ENCODE measurements around the gene ENTHD1. TPM values are rescaled to one million over a fixed set of nuclear protein-coding genes. Genes with fewer than 3 reads are reported as not detected.

Gene ENTHD1
- total RNA-seq, 1 experiment from 2014 or later: not detected

DNA sequence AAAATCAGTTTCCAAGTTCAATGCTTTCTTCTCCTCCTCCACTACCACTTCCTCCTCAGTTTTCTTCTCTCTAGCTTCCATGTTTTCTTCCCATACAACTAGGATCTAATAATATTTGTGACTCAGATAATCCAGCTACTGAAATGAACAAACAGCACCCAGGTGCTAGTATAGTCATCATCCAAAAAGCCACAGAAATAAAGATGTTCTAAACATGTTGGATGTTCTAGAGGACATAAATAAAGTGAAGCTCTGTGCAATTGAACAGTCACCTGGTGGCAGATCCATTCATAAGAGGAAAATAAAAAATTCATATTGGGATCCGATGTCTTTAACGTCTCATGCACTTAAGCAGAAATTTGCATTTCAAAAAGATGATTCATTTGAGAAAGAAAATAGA lies 142.8 kb downstream of the ENTHD1 start:
- H3K4me3 ChIP-seq (ENCODE audit: low read depth, low read length): no peak overlapping the region
- intact Hi-C loops (cut with micrococcal nuclease; ENCODE audit: unreplicated experiment): no loop called here
- no peaks in the 10 kb centered on the region for H3K4me1 ChIP-seq
- TF ChIP-seq CTCF (IDR thresholded peaks at IDR 0.05; ENCODE audit: insufficient read depth in 1 of 2, low read depth in 1 of 2, low read length in 1 of 2, severe bottlenecking in 1 of 2, unreplicated experiment in 1 of 2): no peak
- no peak for DNase-seq
- no peaks in the 10 kb centered on the region for H3K4me1 Mint-ChIP-seq (ENCODE audit: low read depth, unreplicated experiment)
- H3K36me3 Mint-ChIP-seq (ENCODE audit: insufficient read depth, unreplicated experiment): no peaks in the 10 kb centered on the region
- H3K27me3 Mint-ChIP-seq (ENCODE audit: insufficient read depth, unreplicated experiment): peaks cover 19% of the 10 kb centered on the region
- no peaks in the 10 kb centered on the region for H3K9me3 ChIP-seq
- ChIA-PET CTCF (no interaction called here), POLR2A (no interaction called here)
- no peak overlapping the region for H3K27ac Mint-ChIP-seq (ENCODE audit: unreplicated experiment)
- BruUV-seq (replicated peaks): no TSS peak
- no peak overlapping the region for H3K4me3 Mint-ChIP-seq (ENCODE audit: unreplicated experiment)
- H3K9me3 Mint-ChIP-seq (ENCODE audit: unreplicated experiment): no peaks in the 10 kb centered on the region
- no peaks in the 10 kb centered on the region for H3K36me3 ChIP-seq (ENCODE audit: control insufficient read depth, insufficient read depth, low read length)
- H3K27me3 ChIP-seq (replicated peaks; ENCODE audit: control insufficient read depth, insufficient read depth, low read length): no peaks in the 10 kb centered on the region

DNA sequence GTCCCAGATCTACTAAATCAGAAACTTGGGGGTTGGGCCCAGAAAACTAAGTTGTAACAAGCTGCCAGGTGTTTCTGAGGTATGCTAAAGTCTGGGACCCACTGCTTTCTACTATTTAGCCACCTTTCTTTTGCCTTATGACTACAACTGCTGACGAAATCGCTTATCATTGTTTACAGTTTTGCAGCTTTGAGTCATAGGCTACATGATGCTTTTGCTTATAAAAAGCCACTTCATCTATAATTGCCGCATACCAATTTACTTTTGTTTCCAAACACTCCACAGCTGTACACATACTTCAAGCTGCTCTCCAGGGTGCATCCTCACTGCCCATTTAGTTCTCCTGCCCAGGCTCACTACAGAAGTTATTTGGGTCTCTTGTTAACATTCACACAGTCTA lies 144.7 kb downstream of the ENTHD1 start:
- Mint-ChIP-seq H3K36me3 (ENCODE audit: insufficient read depth, unreplicated experiment) (no peaks in the 10 kb centered on the region), H3K4me1 (ENCODE audit: low read depth, unreplicated experiment) (no peaks in the 10 kb centered on the region), H3K4me3 (ENCODE audit: unreplicated experiment) (no peak overlapping the region), H3K27me3 (ENCODE audit: insufficient read depth, unreplicated experiment) (peaks cover 19% of the 10 kb centered on the region), H3K27ac (ENCODE audit: unreplicated experiment) (no peak overlapping the region), H3K9me3 (ENCODE audit: unreplicated experiment) (no peaks in the 10 kb centered on the region)
- intact Hi-C loops (cut with micrococcal nuclease; ENCODE audit: unreplicated experiment): no loop called here
- Histone ChIP-seq H3K36me3 (ENCODE audit: control insufficient read depth, insufficient read depth, low read length) (no peaks in the 10 kb centered on the region), H3K9me3 (no peaks in the 10 kb centered on the region), H3K4me1 (no peaks in the 10 kb centered on the region), H3K27me3 (replicated peaks; ENCODE audit: control insufficient read depth, insufficient read depth, low read length) (no peaks in the 10 kb centered on the region), H3K4me3 (ENCODE audit: low read depth, low read length) (no peak overlapping the region)
- ChIA-PET CTCF (no interaction called here), POLR2A (no interaction called here)
- no peak for TF ChIP-seq CTCF (IDR thresholded peaks at IDR 0.05; ENCODE audit: insufficient read depth in 1 of 2, low read depth in 1 of 2, low read length in 1 of 2, severe bottlenecking in 1 of 2, unreplicated experiment in 1 of 2)
- no peak for DNase-seq
- BruUV-seq (replicated peaks): no TSS peak

DNA sequence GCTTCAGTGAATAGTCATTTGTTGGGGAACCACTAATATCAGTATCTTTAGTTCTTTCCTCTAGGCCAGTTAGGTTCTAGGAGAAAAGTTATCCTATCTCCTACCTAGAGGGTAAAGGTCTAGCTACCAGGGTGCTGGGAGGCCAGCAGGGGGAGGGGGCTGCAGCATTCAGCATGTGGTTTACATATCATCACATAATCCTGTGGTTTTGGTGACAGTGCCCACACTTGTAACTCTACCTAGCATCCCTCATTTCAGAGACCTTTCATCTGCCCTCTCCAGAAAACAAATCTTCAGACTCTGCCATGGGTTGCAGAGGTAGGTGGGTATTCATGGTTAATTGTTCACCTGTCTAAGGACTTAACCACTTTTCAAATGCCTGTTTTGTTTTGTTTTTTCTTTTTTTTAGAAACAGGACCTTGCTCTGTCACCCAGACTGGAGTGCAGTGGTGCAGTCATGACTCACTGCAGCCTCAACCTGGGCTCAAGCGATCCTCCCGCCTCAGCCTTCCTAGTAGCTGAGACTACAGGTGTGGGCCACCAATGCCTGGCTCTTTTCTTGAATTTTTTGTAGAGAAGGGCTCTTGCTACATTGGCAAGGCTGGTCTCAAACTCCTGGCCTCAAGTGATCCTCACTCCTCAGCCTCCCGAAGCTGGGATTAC lies 146.8 kb downstream of the ENTHD1 start:
- Histone ChIP-seq H3K4me3 (ENCODE audit: low read depth, low read length) (no peak overlapping the region), H3K27me3 (replicated peaks; ENCODE audit: control insufficient read depth, insufficient read depth, low read length) (no peaks in the 10 kb centered on the region), H3K9me3 (no peaks in the 10 kb centered on the region), H3K4me1 (no peaks in the 10 kb centered on the region), H3K36me3 (ENCODE audit: control insufficient read depth, insufficient read depth, low read length) (no peaks in the 10 kb centered on the region)
- Mint-ChIP-seq H3K9me3 (ENCODE audit: unreplicated experiment) (no peaks in the 10 kb centered on the region), H3K4me3 (ENCODE audit: unreplicated experiment) (no peak overlapping the region), H3K27me3 (ENCODE audit: insufficient read depth, unreplicated experiment) (peaks cover 20% of the 10 kb centered on the region), H3K27ac (ENCODE audit: unreplicated experiment) (no peak overlapping the region), H3K36me3 (ENCODE audit: insufficient read depth, unreplicated experiment) (no peaks in the 10 kb centered on the region), H3K4me1 (ENCODE audit: low read depth, unreplicated experiment) (no peaks in the 10 kb centered on the region)
- ChIA-PET POLR2A (no interaction called here), CTCF (no interaction called here)
- TF ChIP-seq CTCF (IDR thresholded peaks at IDR 0.05; ENCODE audit: insufficient read depth in 1 of 2, low read depth in 1 of 2, low read length in 1 of 2, severe bottlenecking in 1 of 2, unreplicated experiment in 1 of 2): no peak
- intact Hi-C loops (cut with micrococcal nuclease; ENCODE audit: unreplicated experiment): no loop called here
- DNase-seq: no peak
- BruUV-seq (replicated peaks): no TSS peak

Data from Caco-2 (cell line).